NCI-H2227 (cell line): ENCODE data around the gene COPB2.
A peak's percentile ranks its signal among the peaks of the same experiment; 100 is the strongest.
"Not testable (repeated sequence)": the region's sequence is repeated elsewhere in the genome, so short reads cannot be mapped to it uniquely, and the experiment has no call there.

Experiments
- DNase-seq: peaks from one replicate; lab custom pipeline; 2025; ENCODE audit not compliant: unreplicated experiment; lab: John Stamatoyannopoulos, UW

COPB2 gene

DNA sequence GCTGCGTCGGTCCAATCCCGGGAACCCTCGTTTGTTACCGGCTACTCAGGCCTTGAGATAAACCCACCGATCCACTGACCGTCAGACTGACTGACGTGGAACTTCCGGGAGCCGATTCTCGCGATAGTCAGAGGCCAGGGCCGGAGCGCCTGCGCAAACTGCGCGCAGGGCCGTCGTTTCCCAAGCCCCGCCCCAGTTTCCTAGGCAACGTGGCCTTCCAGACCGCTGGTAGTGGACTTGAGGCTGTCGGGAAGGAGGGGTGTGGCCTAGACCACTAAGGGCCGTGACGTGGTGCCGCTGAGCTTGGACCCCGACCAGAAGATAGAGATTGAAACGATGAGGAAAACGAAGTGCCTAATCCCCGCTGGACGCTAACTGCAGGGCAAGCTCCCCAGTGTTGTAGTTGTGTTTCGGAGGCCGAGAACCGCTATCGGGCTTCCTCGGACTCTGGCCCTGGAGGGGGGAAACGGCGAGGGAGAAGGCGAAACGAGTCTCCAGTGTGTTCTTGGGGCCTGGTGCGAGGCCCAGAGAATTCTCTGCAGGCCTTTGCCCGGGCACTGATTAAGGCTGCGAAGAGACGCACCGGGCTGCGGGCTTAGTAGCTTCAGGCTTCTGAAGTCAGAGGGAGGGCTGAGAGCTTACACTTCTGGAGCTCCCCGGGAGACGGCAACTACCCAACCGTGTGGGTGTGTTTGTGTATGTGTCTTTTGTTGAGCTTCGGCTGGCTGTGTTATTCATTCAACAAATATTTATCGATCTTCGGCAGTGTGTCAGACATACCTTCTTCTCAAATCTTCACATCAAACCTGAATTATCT lies at the start of gene COPB2:
Gene COPB2, minus strand, starts transcription at position 96 of the 817 bp plus-strand sequence. CDS start 97 bp downstream, outside the sequence.
- DNase-seq: peak; percentile 98

DNA sequence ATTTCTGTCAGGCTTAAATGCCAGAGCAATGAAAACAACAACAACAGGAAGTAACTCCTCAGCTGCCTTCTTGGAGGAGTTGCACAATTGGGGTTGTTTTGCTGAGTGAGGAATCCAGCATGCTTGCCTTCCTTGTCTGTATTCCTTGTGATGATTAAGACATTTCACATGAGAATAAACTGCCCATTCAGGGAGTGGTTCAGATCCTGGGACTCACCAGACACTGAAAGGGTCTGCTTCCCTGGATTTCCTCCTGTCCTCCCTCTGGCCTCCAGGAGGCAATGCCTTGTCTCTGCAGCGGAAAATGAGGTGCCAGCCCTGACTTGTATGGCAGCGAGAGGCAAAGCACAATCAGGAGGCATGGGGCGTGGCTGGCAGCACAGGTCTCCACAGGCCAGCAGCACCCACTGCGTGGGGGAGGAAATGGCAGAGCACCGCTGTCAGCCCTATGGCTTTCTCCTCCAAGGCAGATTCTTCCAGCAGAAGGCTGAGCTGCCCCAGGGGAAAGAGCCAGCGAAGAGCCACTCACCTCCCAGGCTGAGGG lies 45.4 kb upstream of the COPB2 start:
- no peak for DNase-seq

DNA sequence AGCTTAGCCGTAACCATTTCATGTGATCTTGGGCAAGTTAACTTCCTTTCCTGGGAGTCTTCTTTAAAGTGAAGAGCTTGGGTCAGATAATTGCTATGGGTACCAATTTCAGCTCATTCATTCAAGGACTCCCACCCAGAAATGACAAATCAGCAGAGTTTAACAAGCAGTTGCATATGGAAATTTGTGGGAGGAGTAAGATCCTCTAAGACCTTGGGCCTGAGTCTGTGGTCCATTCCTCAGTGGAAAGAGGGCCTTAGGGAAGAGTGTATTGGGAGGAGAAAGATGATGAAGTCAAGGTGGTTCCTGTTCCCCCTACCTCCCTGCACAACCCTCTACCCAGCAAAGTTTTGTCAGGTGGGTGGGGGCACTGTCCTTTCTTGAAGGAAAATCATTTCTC lies 44.8 kb upstream of the COPB2 start:
- DNase-seq: no peak

DNA sequence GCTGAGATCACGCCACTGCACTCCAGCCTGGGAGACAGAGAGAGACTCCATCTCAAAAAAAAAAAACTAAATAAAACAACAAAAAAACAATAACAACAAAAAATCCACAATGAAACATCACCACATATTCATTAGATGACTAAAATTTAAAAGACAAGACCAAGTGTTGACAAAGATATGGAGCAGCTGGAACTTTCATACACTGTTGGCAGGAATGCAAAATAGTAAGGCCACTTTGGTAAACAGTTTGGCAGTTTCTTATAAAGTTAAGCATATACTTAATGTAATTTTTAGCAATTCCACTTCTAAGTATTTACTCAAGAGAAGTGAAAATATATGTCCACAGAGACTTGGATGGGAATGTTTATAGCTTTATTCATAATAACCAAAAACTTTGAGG lies 43.6 kb upstream of the COPB2 start:
- no peak for DNase-seq

DNA sequence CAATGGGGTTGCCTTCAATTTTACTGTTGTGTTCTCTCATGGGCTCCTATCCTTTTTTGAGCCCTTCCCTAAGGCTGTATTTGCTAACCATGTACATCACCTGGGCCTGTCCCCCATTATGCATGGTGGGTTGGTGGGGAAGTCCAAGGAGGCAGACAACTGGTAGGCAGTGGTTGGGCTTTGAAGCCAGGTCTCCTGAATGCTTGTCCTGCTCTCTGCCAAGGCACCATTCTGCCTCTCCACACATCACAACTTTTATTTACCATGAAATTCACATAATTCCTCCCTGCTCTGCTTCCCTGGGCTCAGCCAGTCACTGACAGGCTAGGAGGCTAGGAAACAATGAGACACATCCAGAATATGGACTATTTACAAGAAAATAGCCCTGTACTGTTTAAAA lies 41.0 kb upstream of the COPB2 start:
- DNase-seq: no peak

DNA sequence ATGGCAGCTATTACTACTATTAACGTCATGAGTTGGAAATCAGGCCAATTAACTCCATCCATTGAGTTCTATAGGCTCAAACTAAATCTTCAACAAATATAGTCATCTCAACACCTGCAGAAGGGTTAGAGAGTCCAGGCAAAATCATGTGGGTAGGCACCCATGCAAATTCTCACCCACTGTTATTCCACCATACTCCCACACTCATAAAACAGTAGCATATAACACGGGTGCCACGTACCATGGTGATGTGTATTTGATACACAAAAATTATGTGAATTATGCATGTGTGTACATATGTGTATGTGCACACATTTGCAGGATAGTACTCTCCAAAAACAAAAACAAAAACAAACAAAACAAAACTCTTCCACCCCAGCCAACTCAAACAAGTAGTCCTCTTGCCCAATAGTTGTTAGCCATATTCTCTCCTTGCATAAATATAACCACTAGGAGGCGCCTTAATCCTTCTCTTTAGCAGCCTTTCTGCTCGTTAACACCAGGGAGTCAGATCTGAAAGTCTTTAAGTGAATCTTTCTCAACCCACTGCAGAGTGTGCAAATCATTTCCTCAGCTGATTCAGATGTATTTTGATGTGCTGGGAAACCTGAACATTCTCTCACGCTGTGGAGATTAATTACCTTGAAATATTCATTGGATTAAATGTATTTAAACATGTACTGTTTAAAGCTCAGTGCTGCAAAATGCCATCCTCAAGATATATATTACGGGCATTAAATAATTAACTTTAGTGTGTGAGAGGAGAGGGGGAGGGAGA lies 38.0 kb upstream of the COPB2 start:
- peak; percentile 79 for DNase-seq

DNA sequence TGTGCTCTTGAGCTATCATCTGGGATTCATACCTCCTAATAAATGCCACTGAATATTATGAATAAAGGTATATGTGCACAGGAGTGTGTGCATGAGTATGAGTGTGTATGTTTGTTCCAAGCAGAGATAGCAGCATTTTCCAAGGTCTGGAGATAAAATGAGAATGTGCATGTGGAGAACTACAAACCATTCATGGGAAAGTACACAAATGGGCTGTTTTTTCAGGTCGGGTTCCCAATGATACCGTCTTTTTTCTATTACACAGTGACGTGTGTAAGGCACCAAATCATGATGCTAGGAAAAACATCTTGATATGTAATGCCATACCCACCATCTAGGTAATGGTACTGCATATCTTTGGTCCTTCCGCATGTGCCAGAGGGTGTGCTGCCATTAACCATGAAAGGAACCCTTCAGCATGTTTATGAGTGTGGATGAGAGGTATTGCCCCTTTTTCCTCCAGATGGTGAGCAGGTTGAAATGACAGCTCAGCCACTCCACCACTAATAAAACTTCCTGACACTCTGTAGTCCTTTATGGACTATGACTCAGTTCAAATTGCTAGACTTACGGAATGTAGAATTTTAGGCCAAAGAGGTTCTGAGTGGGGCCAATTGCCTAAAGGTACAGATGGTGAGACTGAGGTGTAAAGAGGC lies 36.4 kb upstream of the COPB2 start:
- no peak for DNase-seq

DNA sequence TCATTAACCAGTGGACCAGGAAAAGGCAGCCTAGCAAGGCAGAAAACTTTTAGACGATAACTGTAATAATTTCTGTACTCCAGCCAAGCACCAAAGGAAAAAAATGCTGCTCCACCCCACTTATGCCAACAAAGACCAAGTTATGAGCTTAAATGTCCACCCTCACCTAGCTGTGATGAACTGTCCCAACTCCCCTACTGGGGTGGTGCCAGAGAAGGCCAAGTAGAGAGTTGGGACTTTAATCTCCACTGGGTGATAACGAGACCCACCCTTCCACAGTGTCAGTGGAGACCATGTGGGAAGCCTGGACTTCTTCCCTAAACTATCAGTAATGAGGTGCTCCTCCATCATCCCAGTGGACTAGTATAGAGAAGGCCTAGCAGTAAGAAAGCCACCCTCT lies 33.8 kb upstream of the COPB2 start:
- DNase-seq: no peak

DNA sequence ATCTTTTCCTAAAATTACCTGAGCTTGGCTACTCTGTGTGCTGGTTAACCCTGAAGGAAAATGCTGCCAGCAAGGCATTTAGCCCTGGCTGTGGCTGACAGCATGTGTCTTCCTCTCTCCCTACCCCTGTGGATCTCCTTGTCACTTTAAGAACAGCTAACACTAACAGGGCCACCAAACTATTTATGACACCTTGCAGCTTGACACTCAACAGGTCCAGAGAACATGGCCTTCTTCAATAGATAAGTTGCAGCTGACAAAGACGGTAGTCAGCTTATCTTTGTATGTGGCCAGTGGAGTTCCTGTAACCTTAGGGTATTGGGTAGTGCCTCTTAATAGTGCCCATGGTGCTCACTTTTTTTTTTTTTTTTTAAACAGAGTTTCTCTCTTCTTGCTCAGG lies 32.0 kb upstream of the COPB2 start:
- DNase-seq: no peak

DNA sequence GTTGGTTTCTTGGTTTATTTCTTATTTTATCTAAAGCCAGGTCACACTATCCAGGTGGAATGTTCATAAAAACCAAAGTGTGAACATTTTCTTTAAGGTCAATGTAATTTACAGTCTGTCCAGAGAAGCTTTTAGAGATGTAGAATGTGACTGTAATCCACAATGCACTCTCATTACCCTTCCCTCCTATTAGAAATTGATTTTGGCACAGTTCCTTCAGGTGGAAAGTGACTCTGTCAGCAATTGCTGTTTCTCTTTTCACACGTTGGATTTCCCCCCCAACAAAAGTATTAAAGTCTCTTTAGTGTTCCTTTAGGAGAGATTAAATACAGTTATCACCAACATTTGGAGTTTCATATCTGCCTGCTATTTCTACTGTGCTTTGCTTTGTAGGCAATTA lies 31.6 kb upstream of the COPB2 start:
- no peak for DNase-seq

DNA sequence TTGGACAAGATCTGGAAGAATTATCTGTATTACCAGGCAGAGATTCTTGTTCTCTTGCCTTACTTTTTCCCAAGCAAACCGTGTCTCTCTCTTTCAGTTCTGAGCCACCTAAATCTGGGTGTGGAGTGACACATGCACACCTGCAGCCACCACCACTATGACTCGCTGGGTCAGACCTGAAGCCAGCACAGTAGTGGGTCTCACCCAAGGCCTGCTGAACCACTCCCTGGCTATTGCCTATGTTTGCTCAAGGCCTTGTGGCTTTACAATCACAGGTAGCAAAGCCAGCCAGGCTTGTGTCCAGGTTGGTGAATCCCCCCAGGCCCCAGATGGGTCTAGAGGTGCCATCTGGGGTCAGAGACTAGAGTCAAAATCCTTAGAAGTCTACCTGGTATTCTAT lies 28.7 kb upstream of the COPB2 start:
- DNase-seq: no peak

DNA sequence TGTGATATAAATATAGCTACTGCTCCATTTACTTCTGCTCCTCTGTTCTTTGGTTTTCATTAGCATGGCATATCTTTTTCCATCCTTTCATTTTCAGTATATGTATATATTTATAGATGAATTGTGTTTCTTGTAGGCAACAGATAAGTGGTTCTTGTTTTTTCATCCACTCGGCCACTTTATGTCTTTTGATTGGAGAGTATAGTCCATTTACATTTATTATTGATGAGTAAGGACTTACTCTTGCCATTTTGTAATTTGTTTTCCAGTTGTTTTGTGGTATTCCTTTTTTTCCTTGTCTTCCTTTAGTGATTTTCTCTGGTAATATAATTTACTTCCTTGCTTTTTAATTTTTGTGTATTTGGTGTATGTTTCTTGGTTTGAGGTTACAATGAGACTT lies 26.8 kb upstream of the COPB2 start:
- no peak for DNase-seq

DNA sequence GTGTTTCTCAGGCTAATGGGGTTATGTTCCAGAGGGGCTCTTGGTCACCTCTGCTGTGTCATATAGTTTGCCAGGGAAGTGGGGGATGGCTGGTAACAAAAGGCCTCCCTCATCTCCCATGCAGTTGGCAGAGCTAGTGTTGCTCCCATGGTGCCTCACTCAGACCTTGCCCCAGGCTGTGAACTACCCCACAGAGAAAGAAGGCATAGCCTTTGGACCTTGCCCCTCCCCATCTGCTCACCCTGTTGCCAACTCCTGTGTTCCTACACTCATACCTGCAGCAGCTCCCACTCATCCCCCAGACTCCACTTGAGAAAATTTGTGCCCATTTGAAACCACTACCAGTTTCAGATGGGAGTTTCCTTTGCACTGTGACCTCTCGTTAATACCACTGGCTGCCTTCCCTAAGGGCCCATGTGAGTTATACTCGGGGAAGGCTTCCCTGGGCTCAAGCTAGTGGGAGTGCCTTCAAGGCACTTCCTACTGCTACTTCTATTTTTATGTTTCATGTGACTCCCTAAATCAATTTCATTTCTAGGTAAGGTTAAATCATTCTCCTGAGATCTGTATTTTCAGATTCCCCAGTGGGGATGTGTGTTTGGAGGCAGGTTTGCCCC lies 25.3 kb upstream of the COPB2 start:
- no peak for DNase-seq

DNA sequence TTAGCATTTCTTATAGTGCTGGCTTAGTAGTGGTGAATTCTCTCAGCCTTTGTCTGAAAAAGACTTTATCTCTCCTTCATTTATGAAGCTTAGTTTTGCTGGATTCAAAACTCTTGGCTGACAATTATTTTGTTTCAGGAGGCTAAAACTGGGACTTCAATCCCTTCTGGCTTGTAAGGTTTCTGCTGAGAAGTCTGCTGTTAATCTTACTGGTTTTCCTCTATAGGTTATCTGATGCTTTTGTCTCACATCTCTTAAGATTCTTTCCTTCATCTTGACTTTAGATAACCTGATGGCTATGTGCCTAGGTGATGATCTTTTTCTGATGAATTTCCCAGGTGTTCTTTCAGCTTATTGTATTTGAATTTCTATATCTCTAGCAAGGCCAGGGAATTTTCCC lies 23.4 kb upstream of the COPB2 start:
- DNase-seq: not testable (repeated sequence)

DNA sequence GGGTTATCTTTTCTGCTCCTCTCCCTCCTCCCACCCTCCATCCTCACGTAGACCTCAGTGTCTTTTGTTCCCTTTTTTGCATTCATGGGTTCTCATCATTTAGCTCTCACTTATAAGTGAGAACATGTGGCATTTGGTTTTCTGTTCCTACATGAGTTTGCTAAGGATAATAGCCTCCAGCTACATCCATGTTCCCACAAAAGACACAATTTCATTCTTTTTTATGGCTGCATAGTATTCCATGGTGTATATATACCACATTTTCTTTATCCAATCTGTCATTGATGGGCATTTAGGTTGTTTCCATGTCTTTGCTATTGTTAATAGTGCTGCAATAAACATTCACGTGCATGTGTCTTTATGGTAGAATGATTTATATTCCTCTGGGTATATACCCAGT lies 11.7 kb upstream of the COPB2 start:
- DNase-seq: not testable (repeated sequence)

DNA sequence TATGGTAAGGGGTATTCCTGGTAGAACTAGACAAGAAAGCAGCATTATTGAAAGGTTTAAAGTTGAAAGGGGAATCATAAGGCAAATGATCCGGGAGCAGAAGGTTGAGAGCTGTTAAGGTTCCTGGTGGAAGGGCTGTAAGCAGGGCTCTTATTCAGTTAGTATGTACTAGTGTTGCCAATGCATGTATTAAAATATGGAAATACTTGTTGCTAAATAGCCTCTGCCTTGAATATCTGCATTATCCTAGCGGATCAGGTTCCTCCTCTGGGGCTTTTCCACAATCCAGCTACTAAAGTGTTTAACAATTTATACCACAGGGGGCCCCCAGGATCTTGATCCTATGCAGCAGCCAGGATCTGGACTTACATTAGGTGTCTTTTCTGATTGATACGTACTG lies 7.3 kb upstream of the COPB2 start:
- DNase-seq: no peak

DNA sequence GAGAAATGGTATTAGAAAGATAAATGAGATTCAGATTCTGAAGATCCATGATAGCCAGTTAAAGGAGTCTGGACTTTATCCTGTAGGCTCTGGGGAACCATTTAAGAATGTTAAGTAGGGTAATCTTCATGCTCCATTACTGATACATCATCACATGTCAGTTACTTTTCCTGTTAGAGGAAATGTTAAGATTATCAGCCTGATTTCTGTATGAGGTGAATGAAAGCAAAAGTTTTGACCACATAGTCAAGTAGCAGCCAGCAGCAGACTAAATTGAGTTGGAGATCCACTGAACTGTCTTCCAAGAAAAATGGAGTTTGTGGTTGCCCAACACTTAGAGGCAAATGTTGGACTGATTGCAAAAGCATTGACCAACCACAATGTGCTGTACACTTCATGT lies 4.7 kb upstream of the COPB2 start:
- DNase-seq: no peak

DNA sequence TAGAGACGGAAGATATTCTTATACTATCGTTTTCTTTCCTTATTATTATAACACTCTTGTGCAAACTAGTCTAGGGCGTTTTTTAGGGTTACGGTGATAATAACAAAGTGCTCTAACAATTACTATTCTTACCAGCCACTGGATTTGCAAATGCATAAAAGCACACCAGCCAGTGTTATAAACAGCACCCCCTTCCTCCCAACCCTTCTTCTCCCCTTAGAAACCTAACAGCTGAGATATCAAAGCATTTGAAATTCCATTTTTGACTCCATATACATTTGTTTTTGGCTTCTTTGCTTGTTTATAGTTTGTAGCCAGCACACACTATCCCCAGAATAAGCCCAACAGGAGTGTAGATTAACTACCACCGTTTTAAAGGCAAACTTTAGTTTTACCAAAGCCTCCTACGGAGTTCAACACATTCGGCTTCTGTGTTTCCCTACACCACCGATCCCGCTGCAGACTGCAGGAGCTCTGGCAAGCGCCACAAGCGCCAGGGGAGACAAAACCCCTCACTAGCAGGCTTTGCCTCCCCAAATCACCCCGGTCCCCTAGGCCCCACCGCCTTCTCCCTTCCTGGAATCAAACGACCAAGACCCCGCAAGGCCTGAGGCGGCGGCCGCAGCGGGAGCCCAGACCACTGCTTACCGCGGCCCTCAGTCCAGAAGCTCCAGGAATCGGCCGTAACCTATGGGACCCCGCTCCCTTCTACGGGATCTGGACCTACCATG lies 461 bp downstream of the COPB2 start:
- DNase-seq: no peak

DNA sequence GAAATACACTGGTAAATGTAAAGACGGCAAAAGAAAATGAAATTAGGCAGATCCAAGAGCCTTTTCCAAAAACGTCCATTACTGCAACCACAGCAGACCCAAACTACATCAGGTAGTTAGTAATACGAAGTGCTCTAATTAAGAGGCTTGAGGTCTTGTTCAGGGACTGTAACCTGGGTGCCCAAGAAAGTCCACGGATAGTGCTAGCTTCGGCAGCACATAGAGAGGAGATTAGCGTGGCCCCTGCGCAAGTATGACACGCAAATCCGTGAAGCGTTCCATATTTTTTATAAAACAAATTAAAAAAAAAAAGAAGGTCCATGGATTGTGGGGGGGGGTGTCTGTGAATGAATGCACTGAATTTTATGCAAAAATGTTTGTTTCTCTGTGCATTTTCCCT lies 1.4 kb downstream of the COPB2 start:
- DNase-seq: no peak

DNA sequence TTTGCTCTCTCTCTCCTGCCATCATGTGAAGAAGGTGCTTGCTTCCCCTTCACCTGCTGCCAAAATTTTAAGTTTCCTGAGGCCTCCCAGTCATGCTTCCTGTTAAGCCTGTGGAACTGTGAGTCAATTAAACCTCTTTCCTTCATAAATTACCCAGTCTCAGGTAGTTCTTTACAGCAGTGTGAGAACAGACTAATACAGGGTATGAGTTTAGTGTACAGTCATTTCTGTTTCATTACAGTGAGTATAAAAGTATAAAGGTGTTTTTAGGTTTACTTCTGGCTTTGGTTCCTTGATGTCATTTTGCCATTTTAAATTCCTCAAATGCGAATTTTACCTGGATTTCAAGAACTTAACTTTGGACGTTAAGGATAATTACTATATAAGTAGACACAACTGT lies 7.2 kb downstream of the COPB2 start:
- DNase-seq: not testable (repeated sequence)

DNA sequence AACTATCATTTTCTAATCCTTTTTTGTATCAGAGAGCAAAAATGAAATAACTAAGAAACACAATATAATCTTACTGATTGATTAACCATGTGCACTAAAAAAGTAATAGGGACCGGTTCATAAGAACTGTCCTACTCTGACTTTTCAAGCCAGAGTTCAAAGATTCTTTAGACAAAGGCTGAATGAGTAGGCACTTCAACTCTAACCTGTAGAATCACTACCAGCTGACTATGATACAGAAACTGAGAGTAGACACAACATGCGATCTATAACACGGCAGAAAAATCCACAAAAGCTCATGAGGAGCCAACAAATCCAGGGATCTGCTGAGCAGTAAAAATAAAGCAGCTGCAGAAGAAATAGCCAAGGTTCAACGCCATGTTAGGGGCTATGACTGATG lies 8.9 kb downstream of the COPB2 start:
- no peak for DNase-seq
